ENCODE results near the gene CHID1. TPM values are rescaled to one million over a fixed set of nuclear protein-coding genes. Genes with fewer than 3 reads are reported as not detected.

CHID1 gene
- total and polyA plus RNA-seq, 2 of the 8 experiments (the other 6 are each of a cell fraction or from before 2014, with no cell fraction given), result 81.2 to 88.5 TPM

DNA sequence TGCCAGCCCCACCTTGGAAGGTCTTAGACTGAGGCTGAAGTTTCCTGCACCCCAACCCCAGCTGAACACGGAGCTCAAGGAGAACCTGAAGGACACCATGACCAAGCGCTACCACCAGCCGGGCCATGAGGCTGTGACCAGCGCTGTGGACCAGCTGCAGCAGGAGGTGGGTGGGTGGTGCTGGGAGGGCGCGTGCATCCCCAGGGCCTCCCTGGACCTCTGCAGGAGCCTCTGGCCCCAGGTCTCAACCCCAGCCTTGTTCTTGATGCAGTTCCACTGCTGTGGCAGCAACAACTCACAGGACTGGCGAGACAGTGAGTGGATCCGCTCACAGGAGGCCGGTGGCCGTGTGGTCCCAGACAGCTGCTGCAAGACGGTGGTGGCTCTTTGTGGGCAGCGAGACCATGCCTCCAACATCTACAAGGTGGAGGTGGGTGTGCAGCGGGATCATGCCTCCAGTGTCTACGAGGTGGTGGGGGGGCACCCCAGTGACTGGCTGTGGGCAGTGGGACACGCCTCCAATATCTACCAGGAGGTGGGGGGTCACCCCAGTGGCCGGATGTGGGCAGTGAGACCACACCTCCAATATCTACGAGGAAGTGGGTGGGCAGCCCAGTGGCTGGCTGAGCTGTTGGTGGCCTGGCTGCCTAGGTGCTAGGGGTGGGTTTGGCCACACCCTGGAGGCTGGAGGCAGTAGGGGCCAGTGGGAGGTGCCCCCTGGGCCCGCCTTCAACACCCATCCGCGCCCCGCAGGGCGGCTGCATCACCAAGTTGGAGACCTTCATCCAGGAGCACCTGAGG is 73.2 kb downstream of the CHID1 start (continued):
- TF ChIP-seq, protein P1, sequence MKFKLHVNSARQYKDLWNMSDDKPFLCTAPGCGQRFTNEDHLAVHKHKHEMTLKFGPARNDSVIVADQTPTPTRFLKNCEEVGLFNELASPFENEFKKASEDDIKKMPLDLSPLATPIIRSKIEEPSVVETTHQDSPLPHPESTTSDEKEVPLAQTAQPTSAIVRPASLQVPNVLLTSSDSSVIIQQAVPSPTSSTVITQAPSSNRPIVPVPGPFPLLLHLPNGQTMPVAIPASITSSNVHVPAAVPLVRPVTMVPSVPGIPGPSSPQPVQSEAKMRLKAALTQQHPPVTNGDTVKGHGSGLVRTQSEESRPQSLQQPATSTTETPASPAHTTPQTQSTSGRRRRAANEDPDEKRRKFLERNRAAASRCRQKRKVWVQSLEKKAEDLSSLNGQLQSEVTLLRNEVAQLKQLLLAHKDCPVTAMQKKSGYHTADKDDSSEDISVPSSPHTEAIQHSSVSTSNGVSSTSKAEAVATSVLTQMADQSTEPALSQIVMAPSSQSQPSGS (IDR thresholded peaks at IDR 0.05; ENCODE audit: low read length), result no peak
- no peak for TF ChIP-seq SP2 (IDR thresholded peaks at IDR 0.05; ENCODE audit: low read length)
- TF ChIP-seq PHF8 (conservative IDR thresholded peaks at IDR 0.05; ENCODE audit: low read depth, low read length), result no peak
- TF ChIP-seq KDM4A (IDR thresholded peaks at IDR 0.05; ENCODE audit: low read depth, low read length, severe bottlenecking), result no peak
